CD4-positive, alpha-beta T cell treated with Interferon gamma for 1 hour (primary cell): ENCODE data around the gene VPS36.
"Not testable (repeated sequence)": the region's sequence is repeated elsewhere in the genome, so short reads cannot be mapped to it uniquely, and the experiment has no call there.

Experiments used
- DNase-seq: peaks from one replicate; pipeline ENCODE4 v3.0.0-alpha.2; 2020

Gene VPS36

GRCh38 chr13:52374389-52374788 is 76.0 kb downstream of the VPS36 start:
- no peak for DNase-seq

GRCh38 chr13:52373277-52373676 is 77.2 kb downstream of the VPS36 start:
- not testable (repeated sequence) for DNase-seq

GRCh38 chr13:52371736-52372247 is 78.6 kb downstream of the VPS36 start:
- DNase-seq = no peak

- DNase-seq = no peak
Measured at GRCh38 chr13:52366291-52366690, 84.1 kb downstream of the VPS36 start.
